CD8-positive, alpha-beta memory T cell (primary cell): ENCODE results near the gene MBNL2. TPM values are rescaled to one million over a fixed set of nuclear protein-coding genes. Genes with fewer than 3 reads are reported as not detected.
A peak's percentile ranks its signal among the peaks of the same experiment; 100 is the strongest.

Experiments used
- CTCF ChIA-PET: fragments of 350-600 bp; sonication (Branson Sonifier 250); formaldehyde crosslinking; loops from one replicate; lab custom pipeline; 2021; ENCODE audit warnings: antibody characterized with exemption; lab: Charles Lee
- POLR2A ChIA-PET: fragments of 350-600 bp; sonication (Branson Sonifier 250); formaldehyde crosslinking; loops from one replicate; lab custom pipeline; 2021; ENCODE audit warnings: antibody characterized with exemption; lab: Charles Lee
- DNase-seq, 5 donors: peaks; one replicate each; pipeline versions ENCODE4 v3.0.0 to v3.0.0-alpha.2; 2020 to 2022; ENCODE audit warnings: mixed read lengths in 1 of 5
- H3K27ac ChIP-seq: one replicate; pipeline ENCODE4 v1.7.0; 2013; ENCODE audit warnings: low read depth, mild to moderate bottlenecking, low read length, moderate library complexity
- H3K27me3 ChIP-seq: 2 replicates; pipeline ENCODE4 v1.7.0; 2013; ENCODE audit warnings: low read length, mild to moderate bottlenecking; ENCODE audit not compliant: insufficient read depth, poor library complexity, severe bottlenecking
- H3K36me3 ChIP-seq: 2 replicates; pipeline ENCODE4 v1.7.0; 2013; ENCODE audit warnings: mild to moderate bottlenecking, low read length, moderate library complexity; ENCODE audit not compliant: insufficient read depth
- H3K4me1 ChIP-seq: 2 replicates; pipeline ENCODE4 v1.7.0; 2013; ENCODE audit warnings: mild to moderate bottlenecking, low read length, moderate library complexity; ENCODE audit not compliant: insufficient read depth
- H3K4me3 ChIP-seq: 2 replicates; pipeline ENCODE4 v1.7.0; 2013; ENCODE audit warnings: mild to moderate bottlenecking, low read length
- H3K9me3 ChIP-seq: 2 replicates; pipeline ENCODE4 v1.7.0; 2013; ENCODE audit warnings: mild to moderate bottlenecking, low read length
- H3K27ac Mint-ChIP-seq, 8 donors: one replicate each; pipeline ENCODE4 v1.8.0; 2020 to 2021; ENCODE audit warnings: mixed read lengths in 8 of 8, mild to moderate bottlenecking in 6 of 8, inconsistent platforms in 3 of 8, moderate library complexity in 3 of 8
- H3K27me3 Mint-ChIP-seq, 2 donors: one replicate each; pipeline ENCODE4 v1.8.0; 2020 to 2021; ENCODE audit warnings: mixed read lengths in 2 of 2, mild to moderate bottlenecking in 1 of 2, moderate library complexity in 1 of 2
- H3K36me3 Mint-ChIP-seq, 3 donors: one replicate each; pipeline ENCODE4 v1.8.0; 2020 to 2021; ENCODE audit warnings: mixed read lengths in 3 of 3, inconsistent platforms in 1 of 3, mild to moderate bottlenecking in 1 of 3
- H3K4me1 Mint-ChIP-seq, 3 donors: one replicate each; pipeline ENCODE4 v1.8.0; 2020 to 2021; ENCODE audit warnings: mixed read lengths in 3 of 3, inconsistent platforms in 1 of 3, mild to moderate bottlenecking in 1 of 3
- H3K4me3 Mint-ChIP-seq, 7 donors: one replicate each; pipeline ENCODE4 v1.8.0; 2020 to 2021; ENCODE audit warnings: mixed read lengths in 7 of 7, mild to moderate bottlenecking in 6 of 7, moderate library complexity in 4 of 7, inconsistent platforms in 2 of 7
- H3K9me3 Mint-ChIP-seq, 5 donors: one replicate each; pipeline ENCODE4 v1.8.0; 2020 to 2022; ENCODE audit warnings: mixed read lengths in 5 of 5, mild to moderate bottlenecking in 3 of 5, moderate library complexity in 2 of 5, inconsistent platforms in 1 of 5
- polyA plus RNA-seq: library from polyadenylated mRNA; unstranded; fragments of 300-500 nt; fragmentation: Illumina TruSeq; gene quantifications from one replicate; pipeline ENCODE4 v1.2.3, GENCODE V29; 2021
- total RNA-seq, 2 experiments: library from RNA; stranded (reverse); gene quantifications; one replicate each; pipeline ENCODE4 v1.2.3, GENCODE V29; 2021

MBNL2 gene
- total and polyA plus RNA-seq, 3 experiments from 2014 or later = 15.9 to 17.8 (median 17.7) TPM

DNA sequence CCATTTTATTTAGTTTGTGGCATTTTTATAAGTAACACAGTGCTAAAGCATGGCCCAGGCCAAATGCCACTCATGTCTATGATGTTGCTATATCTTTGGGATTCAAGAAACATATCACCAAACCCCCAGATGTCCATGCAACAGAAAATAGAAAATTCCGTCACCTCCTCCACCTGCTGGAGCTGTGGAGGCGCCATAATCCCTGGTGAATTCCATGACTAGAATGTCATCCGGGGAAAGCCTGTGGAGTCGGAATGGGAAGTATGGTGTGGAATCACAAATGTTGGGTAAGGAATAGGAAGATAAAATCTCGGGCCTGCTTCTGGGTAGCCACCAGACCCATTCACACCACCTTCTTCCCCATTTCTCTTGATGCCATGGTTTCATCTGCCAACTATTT lies 160.1 kb downstream of the MBNL2 start:
- Mint-ChIP-seq H3K27me3 (no peaks in the 10 kb centered on the region), H3K9me3 (no peaks in the 10 kb centered on the region), H3K4me1 (peaks cover 20 to 31% (median 29%) of the 10 kb centered on the region in 3 donors), H3K27ac (no peak overlapping the region), H3K36me3 (peaks cover 6 to 37% (median 23%) of the 10 kb centered on the region in 3 donors), H3K4me3 (no peak overlapping the region)
- ChIA-PET POLR2A (no interaction called here), CTCF (no interaction called here)
- Histone ChIP-seq H3K27me3 (no peaks in the 10 kb centered on the region), H3K27ac (no peak overlapping the region), H3K36me3 (no peaks in the 10 kb centered on the region), H3K9me3 (no peaks in the 10 kb centered on the region), H3K4me3 (no peak overlapping the region), H3K4me1 (peaks cover 7% of the 10 kb centered on the region)
- DNase-seq = no peak

DNA sequence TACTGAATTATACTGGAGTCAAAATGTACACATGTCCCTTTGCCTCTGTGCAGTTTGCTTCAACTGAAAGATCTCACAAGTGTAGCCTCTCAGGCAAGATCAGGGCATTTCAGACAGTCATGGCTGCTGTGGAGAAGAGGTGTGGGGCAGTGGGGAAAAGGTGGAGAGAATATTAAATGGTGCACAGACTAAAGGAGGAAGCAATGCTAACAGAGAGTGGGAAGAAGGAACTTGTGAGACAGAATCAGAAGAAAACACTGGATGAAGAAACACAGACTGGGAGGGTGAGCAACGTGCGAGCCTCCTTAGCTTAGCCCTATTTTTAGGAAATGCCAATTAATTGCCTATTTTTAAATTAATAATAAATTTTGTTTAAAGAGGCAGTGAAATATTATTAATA lies 162.2 kb downstream of the MBNL2 start:
- CTCF ChIA-PET = no interaction called here
- no peak for DNase-seq
- Histone ChIP-seq H3K4me1 (peaks cover 7% of the 10 kb centered on the region), H3K36me3 (no peaks in the 10 kb centered on the region), H3K27ac (no peak overlapping the region), H3K9me3 (no peaks in the 10 kb centered on the region), H3K27me3 (no peaks in the 10 kb centered on the region), H3K4me3 (no peak overlapping the region)
- POLR2A ChIA-PET = no interaction called here
- no peaks in the 10 kb centered on the region for H3K27me3 Mint-ChIP-seq
- H3K4me3 Mint-ChIP-seq = no peak overlapping the region
- no peaks in the 10 kb centered on the region for H3K9me3 Mint-ChIP-seq
- peaks cover 6 to 33% (median 26%) of the 10 kb centered on the region in 3 donors for H3K36me3 Mint-ChIP-seq
- H3K4me1 Mint-ChIP-seq = peaks cover 23 to 37% (median 35%) of the 10 kb centered on the region in 3 donors
- H3K27ac Mint-ChIP-seq = peak overlapping the region in 2 of 8 donors; percentile 1 to 59

GRCh38 chr13:97385146-97385545 lies 163.0 kb downstream of the MBNL2 start:
- ChIA-PET CTCF (interaction anchor here (1.4 to 2.6 kb wide), 2 partner anchors 14 to 275 kb away, joined by 3 to 11 read pairs; no protein-coding TSS in a partner anchor), POLR2A (no interaction called here)
- Mint-ChIP-seq H3K4me3 (no peak overlapping the region), H3K4me1 (peaks cover 23 to 37% (median 35%) of the 10 kb centered on the region in 3 donors), H3K9me3 (no peaks in the 10 kb centered on the region), H3K36me3 (peaks cover 6 to 32% (median 26%) of the 10 kb centered on the region in 3 donors), H3K27me3 (no peaks in the 10 kb centered on the region), H3K27ac (no peak overlapping the region)
- H3K36me3 ChIP-seq = no peaks in the 10 kb centered on the region
- no peak overlapping the region for H3K4me3 ChIP-seq
- H3K27me3 ChIP-seq = no peaks in the 10 kb centered on the region
- H3K9me3 ChIP-seq = no peaks in the 10 kb centered on the region
- H3K4me1 ChIP-seq = peaks cover 7% of the 10 kb centered on the region
- H3K27ac ChIP-seq = no peak overlapping the region
- no peak for DNase-seq

GRCh38 chr13:97385854-97386253 lies 163.7 kb downstream of the MBNL2 start:
- DNase-seq = no peak
- Histone ChIP-seq H3K4me1 (peaks cover 7% of the 10 kb centered on the region), H3K9me3 (no peaks in the 10 kb centered on the region), H3K27me3 (no peaks in the 10 kb centered on the region), H3K36me3 (no peaks in the 10 kb centered on the region), H3K4me3 (no peak overlapping the region), H3K27ac (no peak overlapping the region)
- Mint-ChIP-seq H3K9me3 (no peaks in the 10 kb centered on the region), H3K27ac (peak overlapping the region in 1 of 8 donors; percentile 38), H3K27me3 (no peaks in the 10 kb centered on the region), H3K36me3 (peaks cover 6 to 30% (median 23%) of the 10 kb centered on the region in 3 donors), H3K4me3 (no peak overlapping the region), H3K4me1 (peaks cover 23 to 37% (median 35%) of the 10 kb centered on the region in 3 donors)
- POLR2A ChIA-PET = no interaction called here
- CTCF ChIA-PET = interaction anchor here (1.2 to 2.6 kb wide), 3 partner anchors 15 to 276 kb away, joined by 3 to 11 read pairs (median 3); no protein-coding TSS in a partner anchor

DNA sequence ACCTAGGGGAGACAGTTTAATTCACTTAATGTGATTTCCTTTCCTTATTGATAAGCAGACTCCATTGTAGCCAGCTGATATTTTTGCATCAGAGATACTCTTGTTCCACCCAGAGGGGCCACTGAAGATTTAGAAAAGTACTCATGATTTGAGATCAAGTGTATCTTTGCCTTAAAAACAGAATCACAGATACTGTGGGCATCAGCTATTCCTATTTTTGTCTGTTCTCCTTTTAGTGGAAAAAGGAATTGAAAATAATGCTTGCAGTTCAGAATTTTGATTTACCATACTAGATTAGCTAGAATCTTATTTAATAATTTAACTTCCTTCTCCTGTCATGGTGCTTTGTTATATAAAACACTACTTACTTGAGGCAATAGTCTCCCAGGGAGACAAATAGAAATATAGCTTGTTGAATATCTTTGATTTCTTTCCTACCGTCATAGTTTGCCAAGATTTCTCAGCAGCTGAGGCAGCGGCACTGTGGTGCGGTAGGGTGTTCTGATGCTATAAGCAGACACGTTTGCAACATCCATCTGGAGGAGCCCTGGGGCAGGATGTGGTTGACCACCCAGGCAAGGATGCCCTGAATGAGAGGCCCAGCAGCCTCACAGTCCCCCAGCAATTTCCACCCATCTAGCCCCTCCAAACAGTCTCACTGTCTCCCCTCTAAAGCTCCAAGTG lies 164.8 kb downstream of the MBNL2 start:
- Histone ChIP-seq H3K4me1 (peaks cover 7% of the 10 kb centered on the region), H3K27me3 (no peaks in the 10 kb centered on the region), H3K27ac (no peak overlapping the region), H3K9me3 (no peaks in the 10 kb centered on the region), H3K36me3 (no peaks in the 10 kb centered on the region), H3K4me3 (no peak overlapping the region)
- Mint-ChIP-seq H3K27ac (peak overlapping the region in 4 of 8 donors; percentile 66 to 82 (median 74)), H3K9me3 (no peaks in the 10 kb centered on the region), H3K4me1 (peaks cover 23 to 37% (median 35%) of the 10 kb centered on the region in 3 donors), H3K36me3 (peaks cover 6 to 35% (median 19%) of the 10 kb centered on the region in 3 donors), H3K4me3 (peak overlapping the region in 2 of 7 donors; percentile 42 to 58), H3K27me3 (no peaks in the 10 kb centered on the region)
- DNase-seq = peak in 3 of 5 donors; percentile 15 to 51 (median 22)
- POLR2A ChIA-PET = no interaction called here
- CTCF ChIA-PET = interaction anchor here (2.6 kb wide), 1 partner anchor 277 kb away, joined by 11 read pairs; no protein-coding TSS in a partner anchor

- Histone ChIP-seq H3K4me1 (peaks cover 7% of the 10 kb centered on the region), H3K27me3 (no peaks in the 10 kb centered on the region), H3K36me3 (no peaks in the 10 kb centered on the region), H3K27ac (no peak overlapping the region), H3K9me3 (no peaks in the 10 kb centered on the region), H3K4me3 (no peak overlapping the region)
- Mint-ChIP-seq H3K4me1 (peaks cover 23 to 37% (median 35%) of the 10 kb centered on the region in 3 donors), H3K27ac (peak overlapping the region in 5 of 8 donors; percentile 57 to 88 (median 72)), H3K9me3 (no peaks in the 10 kb centered on the region), H3K27me3 (no peaks in the 10 kb centered on the region), H3K4me3 (peak overlapping the region in 1 of 7 donors; percentile 42), H3K36me3 (peaks cover 6 to 31% (median 19%) of the 10 kb centered on the region in 3 donors)
- CTCF ChIA-PET = interaction anchor here (2.6 kb wide), 1 partner anchor 278 kb away, joined by 11 read pairs; no protein-coding TSS in a partner anchor
- POLR2A ChIA-PET = no interaction called here
- DNase-seq = no peak
Measured at GRCh38 chr13:97387485-97387839, 165.3 kb downstream of the MBNL2 start.

- Histone ChIP-seq H3K36me3 (no peaks in the 10 kb centered on the region), H3K27me3 (no peaks in the 10 kb centered on the region), H3K4me3 (no peak overlapping the region), H3K27ac (no peak overlapping the region), H3K4me1 (peaks cover 7% of the 10 kb centered on the region), H3K9me3 (no peaks in the 10 kb centered on the region)
- H3K4me3 Mint-ChIP-seq = no peak overlapping the region
- no peak for DNase-seq
- H3K27ac Mint-ChIP-seq = peak overlapping the region in 4 of 8 donors; percentile 40 to 88 (median 70)
- H3K36me3 Mint-ChIP-seq = peaks cover 3 to 28% (median 15%) of the 10 kb centered on the region in 3 donors
- peaks cover 23 to 34% (median 32%) of the 10 kb centered on the region in 3 donors for H3K4me1 Mint-ChIP-seq
- no peaks in the 10 kb centered on the region for H3K27me3 Mint-ChIP-seq
- ChIA-PET POLR2A (no interaction called here), CTCF (interaction anchor here (2.6 kb wide), 1 partner anchor 278 kb away, joined by 11 read pairs; no protein-coding TSS in a partner anchor)
- H3K9me3 Mint-ChIP-seq = no peaks in the 10 kb centered on the region
Measured at GRCh38 chr13:97387890-97388289, 165.8 kb downstream of the MBNL2 start.

DNA sequence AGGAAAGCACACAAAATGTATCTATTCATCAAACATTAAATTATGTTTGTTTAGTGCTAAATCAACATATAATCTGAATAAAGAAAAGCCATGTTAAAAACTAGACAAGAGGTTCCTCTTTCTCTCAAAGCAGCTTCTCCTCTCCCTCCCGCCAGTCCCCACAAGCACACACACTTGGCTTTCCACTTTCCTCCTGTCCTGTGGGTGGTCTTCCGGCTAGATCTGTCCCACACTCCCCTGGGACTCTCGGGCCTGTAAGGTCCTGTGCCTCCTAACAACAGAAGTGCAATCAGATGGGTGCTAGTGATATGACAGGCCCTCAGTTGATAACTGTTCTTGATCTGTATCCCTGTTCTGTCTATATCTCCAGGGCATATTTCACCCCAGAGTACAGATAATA lies 166.2 kb downstream of the MBNL2 start:
- H3K27me3 Mint-ChIP-seq = no peaks in the 10 kb centered on the region
- H3K36me3 Mint-ChIP-seq = peaks cover 0 to 29% (median 13%) of the 10 kb centered on the region in 3 donors

More for the DNA sequence above, 166.2 kb downstream of the MBNL2 start:
- peaks cover 7% of the 10 kb centered on the region for H3K4me1 ChIP-seq
- no peaks in the 10 kb centered on the region for H3K9me3 Mint-ChIP-seq
- no peak overlapping the region for H3K4me3 ChIP-seq
- ChIA-PET POLR2A (no interaction called here), CTCF (interaction anchor here (1.1 kb wide), 1 partner anchor 29 kb away, joined by 3 read pairs; no protein-coding TSS in a partner anchor)
- H3K36me3 ChIP-seq = no peaks in the 10 kb centered on the region
- peak overlapping the region in 2 of 8 donors; percentile 8 to 29 for H3K27ac Mint-ChIP-seq
- no peak overlapping the region for H3K4me3 Mint-ChIP-seq
- peaks cover 23 to 33% (median 29%) of the 10 kb centered on the region in 3 donors for H3K4me1 Mint-ChIP-seq
- no peak for DNase-seq
- H3K27me3 ChIP-seq = no peaks in the 10 kb centered on the region
- no peak overlapping the region for H3K27ac ChIP-seq
- no peaks in the 10 kb centered on the region for H3K9me3 ChIP-seq
